Progenitor cell of endocrine pancreas (in vitro differentiated cells): ENCODE results near the gene WBP1. TPM values are rescaled to one million over a fixed set of nuclear protein-coding genes. Genes with fewer than 3 reads are reported as not detected.
"Not testable (repeated sequence)": the region's sequence is repeated elsewhere in the genome, so short reads cannot be mapped to it uniquely, and the experiment has no call there.

Source experiments
- DNase-seq: peaks from one replicate; pipeline ENCODE4 v3.0.0; 2021; ENCODE audit warnings: low spot score; ENCODE audit not compliant: unreplicated experiment
- H3K27ac Mint-ChIP-seq: 2 replicates; pipeline ENCODE4 v1.8.0; 2021; ENCODE audit warnings: mild to moderate bottlenecking, moderate library complexity, mixed read lengths
- H3K27me3 Mint-ChIP-seq: 2 replicates; pipeline ENCODE4 v1.8.0; 2021; ENCODE audit warnings: mixed read lengths
- H3K36me3 Mint-ChIP-seq: 2 replicates; pipeline ENCODE4 v1.8.0; 2022; ENCODE audit warnings: mixed read lengths; ENCODE audit not compliant: insufficient read depth
- H3K4me1 Mint-ChIP-seq: 2 replicates; pipeline ENCODE4 v1.8.0; 2021; ENCODE audit warnings: low read depth, mixed read lengths
- H3K4me3 Mint-ChIP-seq: 2 replicates; pipeline ENCODE4 v1.8.0; 2021; ENCODE audit warnings: low read depth, mild to moderate bottlenecking, moderate library complexity, mixed read lengths
- H3K9me3 Mint-ChIP-seq: 2 replicates; pipeline ENCODE4 v1.8.0; 2021; ENCODE audit warnings: low read depth, mixed read lengths
- total RNA-seq: library from RNA; stranded (reverse); gene quantifications from 2 replicates; pipeline ENCODE4 v1.2.1, GENCODE V29; 2021
- TF ChIP-seq, protein P1 (sequence below): fragments of 200-600 bp; sonication (generic); IDR thresholded peaks from one replicate; pipeline ENCODE4 v1.5.0; 2021; ENCODE audit warnings: antibody characterized with exemption, mild to moderate bottlenecking; ENCODE audit not compliant: unreplicated experiment

The WBP1 gene
- total RNA-seq, 1 donor from 2014 or later = 140 TPM

DNA sequence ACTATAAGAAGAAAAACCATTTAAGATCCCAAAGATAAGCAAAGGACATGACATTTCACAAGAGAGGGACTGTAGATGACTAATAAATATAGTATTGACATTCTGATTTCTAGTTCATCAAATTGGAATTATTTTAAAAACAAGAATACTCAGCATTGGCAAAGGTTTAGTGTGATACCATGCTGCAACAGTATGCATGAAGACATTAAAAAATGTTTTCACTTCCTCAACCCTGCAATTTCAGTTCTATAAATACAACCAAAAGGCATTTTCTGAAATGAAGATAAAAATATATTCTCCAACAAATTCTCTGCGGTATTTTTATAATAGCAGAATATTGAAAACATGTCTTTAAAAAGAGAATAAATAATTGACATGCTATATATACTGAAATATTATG, 38.9 kb upstream of the WBP1 start:
- no peaks in the 10 kb centered on the region for H3K9me3 Mint-ChIP-seq
- TF ChIP-seq, protein P1, sequence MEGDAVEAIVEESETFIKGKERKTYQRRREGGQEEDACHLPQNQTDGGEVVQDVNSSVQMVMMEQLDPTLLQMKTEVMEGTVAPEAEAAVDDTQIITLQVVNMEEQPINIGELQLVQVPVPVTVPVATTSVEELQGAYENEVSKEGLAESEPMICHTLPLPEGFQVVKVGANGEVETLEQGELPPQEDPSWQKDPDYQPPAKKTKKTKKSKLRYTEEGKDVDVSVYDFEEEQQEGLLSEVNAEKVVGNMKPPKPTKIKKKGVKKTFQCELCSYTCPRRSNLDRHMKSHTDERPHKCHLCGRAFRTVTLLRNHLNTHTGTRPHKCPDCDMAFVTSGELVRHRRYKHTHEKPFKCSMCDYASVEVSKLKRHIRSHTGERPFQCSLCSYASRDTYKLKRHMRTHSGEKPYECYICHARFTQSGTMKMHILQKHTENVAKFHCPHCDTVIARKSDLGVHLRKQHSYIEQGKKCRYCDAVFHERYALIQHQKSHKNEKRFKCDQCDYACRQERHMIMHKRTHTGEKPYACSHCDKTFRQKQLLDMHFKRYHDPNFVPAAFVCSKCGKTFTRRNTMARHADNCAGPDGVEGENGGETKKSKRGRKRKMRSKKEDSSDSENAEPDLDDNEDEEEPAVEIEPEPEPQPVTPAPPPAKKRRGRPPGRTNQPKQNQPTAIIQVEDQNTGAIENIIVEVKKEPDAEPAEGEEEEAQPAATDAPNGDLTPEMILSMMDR = no peak
- no peak overlapping the region for H3K27ac Mint-ChIP-seq
- peaks cover 7% of the 10 kb centered on the region for H3K4me1 Mint-ChIP-seq
- H3K36me3 Mint-ChIP-seq = no peaks in the 10 kb centered on the region
- no peak for DNase-seq
- H3K4me3 Mint-ChIP-seq = no peak overlapping the region
- H3K27me3 Mint-ChIP-seq = peaks cover 4% of the 10 kb centered on the region

DNA sequence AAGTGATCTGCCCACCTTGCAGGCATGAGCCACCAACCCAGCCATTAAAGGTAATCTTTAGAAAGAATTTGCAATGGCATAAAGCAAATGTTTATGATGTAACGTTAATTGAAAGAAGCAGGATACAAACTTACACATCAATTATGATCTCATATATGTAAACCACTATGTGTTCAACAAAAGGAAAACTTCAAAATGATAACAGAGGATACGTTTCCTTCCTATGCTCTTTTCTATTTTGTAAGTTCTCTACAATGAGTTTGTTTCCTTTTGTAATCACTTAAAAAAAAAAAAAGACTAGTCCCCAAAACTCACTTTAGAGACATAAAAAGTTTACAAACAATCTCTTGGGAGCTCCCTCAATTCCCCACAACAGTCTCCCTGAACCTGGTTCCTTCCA, 38.2 kb upstream of the WBP1 start:
- peaks cover 4% of the 10 kb centered on the region for H3K27me3 Mint-ChIP-seq
- no peak for DNase-seq
- H3K4me3 Mint-ChIP-seq = peak overlapping the region; percentile 37
- H3K36me3 Mint-ChIP-seq = no peaks in the 10 kb centered on the region
- H3K9me3 Mint-ChIP-seq = no peaks in the 10 kb centered on the region
- H3K4me1 Mint-ChIP-seq = peaks cover 7% of the 10 kb centered on the region
- TF ChIP-seq, protein P1 = no peak
- H3K27ac Mint-ChIP-seq = no peak overlapping the region

GRCh38 chr2:74420443-74421103, 37.7 kb upstream of the WBP1 start:
- H3K9me3 Mint-ChIP-seq, H3K4me1 Mint-ChIP-seq, DNase-seq, H3K36me3 Mint-ChIP-seq, H3K27me3 Mint-ChIP-seq: not testable (repeated sequence)
- Mint-ChIP-seq H3K27ac (peak overlapping the region; percentile 92), H3K4me3 (peak overlapping the region; percentile 94)

DNA sequence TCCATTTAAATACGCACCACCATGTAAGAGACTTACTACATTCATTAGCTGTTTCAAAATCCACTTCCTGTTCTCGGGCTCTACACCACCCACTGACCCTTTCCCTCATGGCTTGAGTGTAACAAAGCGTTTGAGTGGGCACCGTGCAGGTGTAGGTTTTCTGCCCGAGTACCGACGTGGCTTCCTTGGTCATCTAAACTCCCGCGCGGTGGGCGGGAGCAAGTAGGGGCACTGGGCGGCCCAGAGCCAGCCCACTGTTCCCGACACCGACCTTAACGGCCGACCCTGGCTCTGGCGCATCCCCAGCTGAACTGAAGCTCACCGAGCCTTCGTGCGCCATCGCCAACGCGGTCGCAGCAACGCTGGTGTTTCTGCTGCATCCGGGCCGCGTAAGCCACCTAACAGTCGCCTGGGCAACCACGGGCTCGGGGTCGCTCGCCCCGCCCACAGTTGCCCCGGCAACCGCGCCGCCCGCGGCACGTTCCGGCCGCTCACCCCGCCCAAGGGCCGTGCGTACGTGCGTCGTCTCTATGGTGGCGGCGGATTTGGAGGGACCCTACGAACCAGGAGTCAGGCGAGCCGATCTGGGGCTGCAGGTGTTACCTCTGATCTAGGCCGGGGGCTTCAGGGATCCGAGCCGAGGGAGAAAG, 36.9 kb upstream of the WBP1 start, which contains the start of the genes C2orf81 and WDR54:
C2orf81 (minus strand) TSS at position 399 of the 650 bp plus-strand sequence; CDS start at position 340, 59 bp downstream.
WDR54 (plus strand) TSS at position 510 of the 650 bp plus-strand sequence. CDS start 424 bp downstream, outside the sequence.
- peaks cover 7% of the 10 kb centered on the region for H3K4me1 Mint-ChIP-seq
- peaks cover 5% of the 10 kb centered on the region for H3K36me3 Mint-ChIP-seq
- TF ChIP-seq, protein P1 = no peak
- H3K27me3 Mint-ChIP-seq = peaks cover 4% of the 10 kb centered on the region
- DNase-seq = peak; percentile 86
- H3K4me3 Mint-ChIP-seq = peak within 1 kb of the TSS; percentile 94
- peak within 1 kb of the TSS; percentile 92 for H3K27ac Mint-ChIP-seq
- no peaks in the 10 kb centered on the region for H3K9me3 Mint-ChIP-seq

- no peak overlapping the region for H3K27ac Mint-ChIP-seq
- H3K9me3 Mint-ChIP-seq = no peaks in the 10 kb centered on the region
- TF ChIP-seq, protein P1 = no peak
- DNase-seq = no peak
- peaks cover 14% of the 10 kb centered on the region for H3K36me3 Mint-ChIP-seq
- H3K27me3 Mint-ChIP-seq = peaks cover 4% of the 10 kb centered on the region
- peak overlapping the region; percentile 94 for H3K4me3 Mint-ChIP-seq
- peaks cover 7% of the 10 kb centered on the region for H3K4me1 Mint-ChIP-seq
These were observed 34.8 kb upstream of the WBP1 start for GRCh38 chr2:74423231-74424095.
